Measurements from ENCODE around the gene RPL3. TPM values are rescaled to one million over a fixed set of nuclear protein-coding genes. Genes with fewer than 3 reads are reported as not detected.

RPL3 gene
- total and polyA plus RNA-seq, 2 of the 4 experiments (the other 2 are of a cell fraction), result 2,871 to 3,312 TPM

DNA sequence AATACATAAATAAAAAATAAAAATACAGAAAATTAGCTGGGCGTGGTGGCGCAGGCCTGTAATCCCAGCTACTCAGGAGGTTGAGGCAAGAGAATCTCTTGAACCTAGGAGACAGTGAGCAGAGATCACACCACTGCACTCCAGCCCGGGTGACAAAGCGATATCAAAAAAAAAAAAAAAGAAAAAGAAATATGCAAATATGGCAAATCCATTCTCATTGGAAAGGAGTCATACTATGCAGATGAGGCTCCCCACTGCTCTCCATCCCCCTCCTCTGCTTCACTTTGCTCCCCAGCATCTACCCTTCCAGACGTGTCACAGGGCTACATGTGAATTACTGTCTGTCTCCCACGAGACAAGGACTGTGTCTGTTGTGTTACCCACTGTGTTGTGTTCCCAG lies 38.3 kb downstream of the RPL3 start:
- H3K36me3 ChIP-seq (ENCODE audit: control insufficient read depth, insufficient read depth, low read length), result no peaks in the 10 kb centered on the region
- H4K20me1 ChIP-seq (ENCODE audit: insufficient read depth, low read length), result peaks cover 8% of the 10 kb centered on the region
- H2AK5ac ChIP-seq (ENCODE audit: low read depth, low read length), result peak overlapping the region; percentile 75
- DNase-seq, result no peak
- H2BK20ac ChIP-seq (ENCODE audit: low read depth, low read length), result peak overlapping the region; percentile 64
- no peak overlapping the region for H3K56ac ChIP-seq (ENCODE audit: extremely low read depth, insufficient read depth, low read length)
- H4K8ac ChIP-seq (ENCODE audit: low read depth in 2 of 2, low read length in 2 of 2), result no peak overlapping the region
- no peak overlapping the region for H2AK9ac ChIP-seq (replicated peaks; ENCODE audit: low read depth, low read length, poor library complexity)
- H3K4me1 ChIP-seq (ENCODE audit: control insufficient read depth, insufficient read depth, low read length), result peaks cover 20% of the 10 kb centered on the region
- no peak overlapping the region for H2BK5ac ChIP-seq (ENCODE audit: low read depth, low read length, poor library complexity, severe bottlenecking)
- no peaks in the 10 kb centered on the region for H3K27me3 ChIP-seq (ENCODE audit: control insufficient read depth, insufficient read depth, low read length)
- TF ChIP-seq RAD21 (IDR thresholded peaks at IDR 0.05; ENCODE audit: low read length) (no peak), CEBPB (IDR thresholded peaks at IDR 0.05; ENCODE audit: low read depth, low read length) (no peak), POLR2A (IDR thresholded peaks at IDR 0.05; ENCODE audit: low read depth, low read length) (no peak), RCOR1 (IDR thresholded peaks at IDR 0.05; ENCODE audit: insufficient replicate concordance, low read length) (no peak), MAFK (IDR thresholded peaks at IDR 0.05; ENCODE audit: low read depth, low read length) (no peak), RFX5 (IDR thresholded peaks at IDR 0.05; ENCODE audit: low read depth, low read length) (no peak), BHLHE40 (IDR thresholded peaks at IDR 0.05; ENCODE audit: low read depth, low read length) (no peak), MXI1 (IDR thresholded peaks at IDR 0.05; ENCODE audit: borderline replicate concordance, low read depth, low read length) (no peak), MAZ (IDR thresholded peaks at IDR 0.05; ENCODE audit: borderline replicate concordance, low read depth, low read length) (no peak), FOS (IDR thresholded peaks at IDR 0.05; ENCODE audit: low read depth, low read length) (no peak), NFE2L2 (IDR thresholded peaks at IDR 0.05; ENCODE audit: low read depth, low read length) (no peak)
- TF ChIP-seq, protein P1, sequence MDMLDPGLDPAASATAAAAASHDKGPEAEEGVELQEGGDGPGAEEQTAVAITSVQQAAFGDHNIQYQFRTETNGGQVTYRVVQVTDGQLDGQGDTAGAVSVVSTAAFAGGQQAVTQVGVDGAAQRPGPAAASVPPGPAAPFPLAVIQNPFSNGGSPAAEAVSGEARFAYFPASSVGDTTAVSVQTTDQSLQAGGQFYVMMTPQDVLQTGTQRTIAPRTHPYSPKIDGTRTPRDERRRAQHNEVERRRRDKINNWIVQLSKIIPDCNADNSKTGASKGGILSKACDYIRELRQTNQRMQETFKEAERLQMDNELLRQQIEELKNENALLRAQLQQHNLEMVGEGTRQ (IDR thresholded peaks at IDR 0.05; ENCODE audit: low read depth, low read length), result no peak
- no peak overlapping the region for H3K4me3 ChIP-seq (ENCODE audit: insufficient read depth, low read depth, low read length)
- peak overlapping the region; percentile 35; the same call in 1 of the 2 replicates for H2BK120ac ChIP-seq (ENCODE audit: low read depth, low read length)
- H2AFZ ChIP-seq (replicated peaks; ENCODE audit: low read length, poor library complexity), result no peak overlapping the region
- no TSS peak for BruUV-seq (replicated peaks)
- no peak overlapping the region for H3K4me2 ChIP-seq (ENCODE audit: low read depth, low read length)
- H3K23ac ChIP-seq (ENCODE audit: low read depth, low read length), result no peak overlapping the region; the same call in 1 of the 2 replicates
- intact Hi-C loops (cut with micrococcal nuclease) (no loop called here), dilution Hi-C loops (cut with HindIII; ENCODE audit: low sequenced_read_pairs, unreplicated experiment) (no loop called here), in situ Hi-C loops (cut with MboI; ENCODE audit: low sequenced_read_pairs) (no loop called here)
- H3K79me1 ChIP-seq (ENCODE audit: low read depth in 1 of 2, low read length in 2 of 2), result peaks cover 0 to 9% of the 10 kb centered on the region in 2 experiments; a peak in 1 of 4 replicates
- WGBS, 2 experiments (ENCODE audit: extremely low coverage in 2 of 2, insufficient read length in 1 of 2), result no CpG with 5 or more reads among the region's 6 CpGs
- H3K4ac ChIP-seq (ENCODE audit: low read depth, low read length), result peak overlapping the region; percentile 58
- ChIA-PET CTCF (no interaction called here), POLR2A (ENCODE audit: unreplicated experiment) (no interaction called here)
- no peak overlapping the region for H3K27ac ChIP-seq (ENCODE audit: insufficient read depth, low read length)
- no peak for ATAC-seq (ENCODE audit: low read depth)
- no peak overlapping the region for H3K14ac ChIP-seq (replicated peaks; ENCODE audit: low read depth, low read length)
- H3K9ac ChIP-seq (ENCODE audit: low read depth, low read length), result no peak overlapping the region
- H4K91ac ChIP-seq (ENCODE audit: insufficient read depth, low read depth, low read length), result 0 out of 2 replicates have a peak overlapping the region, but pooled peaks have one; percentile 11
- H3K9me3 ChIP-seq (ENCODE audit: control insufficient read depth, insufficient read depth, low read length), result peaks cover 11% of the 10 kb centered on the region
- no peak overlapping the region for H4K5ac ChIP-seq (ENCODE audit: low read depth, low read length)
- H2BK15ac ChIP-seq (ENCODE audit: low read depth, low read length), result peak overlapping the region; percentile 46; the same call in 1 of the 3 replicates
- peaks cover 24% of the 10 kb centered on the region for H3K9me1 ChIP-seq (ENCODE audit: insufficient read depth, low read length)
- H3K18ac ChIP-seq (ENCODE audit: low read depth, low read length), result no peak overlapping the region

Data from IMR-90 (cell line).